Activated B cell treated with CpG ODN at 0.5 μM for 24 hours (primary cell): Measurements from ENCODE around the gene KLHL29. TPM values are rescaled to one million over a fixed set of nuclear protein-coding genes. Genes with fewer than 3 reads are reported as not detected.

Source experiments
- ATAC-seq: fragments of 200-7000 bp; cut with Tn5 transposase; one replicate; pipeline ENCODE4 v1.10.0; 2021; ENCODE audit warnings: low read depth, mild to moderate bottlenecking, moderate library complexity
- CTCF ChIA-PET: fragments of 350-600 bp; sonication (Branson Sonifier 250); formaldehyde crosslinking; loops from one replicate; lab custom pipeline; 2021; ENCODE audit warnings: antibody characterized with exemption; lab: Charles Lee
- POLR2A ChIA-PET: fragments of 350-600 bp; sonication (Branson Sonifier 250); formaldehyde crosslinking; loops from one replicate; lab custom pipeline; 2021; ENCODE audit warnings: antibody characterized with exemption; lab: Charles Lee
- DNase-seq: peaks from one replicate; pipeline ENCODE4 v3.0.0; 2022
- H3K27ac Mint-ChIP-seq: one replicate; pipeline ENCODE4 v1.8.0; 2020; ENCODE audit warnings: mixed read lengths
- H3K27me3 Mint-ChIP-seq: one replicate; pipeline ENCODE4 v1.8.0; 2021; ENCODE audit warnings: mixed read lengths
- H3K36me3 Mint-ChIP-seq: one replicate; pipeline ENCODE4 v1.8.0; 2021; ENCODE audit warnings: low read depth, mixed read lengths
- H3K4me1 Mint-ChIP-seq: one replicate; pipeline ENCODE4 v1.8.0; 2021; ENCODE audit warnings: mixed read lengths
- H3K4me3 Mint-ChIP-seq: one replicate; pipeline ENCODE4 v1.8.0; 2020; ENCODE audit warnings: mild to moderate bottlenecking, mixed read lengths
- H3K9me3 Mint-ChIP-seq: one replicate; pipeline ENCODE4 v1.8.0; 2020; ENCODE audit warnings: mixed read lengths
- intact Hi-C: fragments of 100-400 bp; cut with micrococcal nuclease; formaldehyde crosslinking; loops from one replicate; pipeline ENCODE4 v1.15.1; 2024
- total RNA-seq: library from RNA; stranded (reverse); gene quantifications from 2 replicates; pipeline ENCODE4 v1.2.3, GENCODE V29; 2022
- TF ChIP-seq, protein P1 (sequence below): fragments of 200-600 bp; IDR thresholded peaks from one replicate; pipeline ENCODE4 v1.8.0; 2022; ENCODE audit warnings: antibody characterized with exemption, mild to moderate bottlenecking

KLHL29 gene
- total RNA-seq, 1 donor from 2014 or later, result 2.5 TPM

DNA sequence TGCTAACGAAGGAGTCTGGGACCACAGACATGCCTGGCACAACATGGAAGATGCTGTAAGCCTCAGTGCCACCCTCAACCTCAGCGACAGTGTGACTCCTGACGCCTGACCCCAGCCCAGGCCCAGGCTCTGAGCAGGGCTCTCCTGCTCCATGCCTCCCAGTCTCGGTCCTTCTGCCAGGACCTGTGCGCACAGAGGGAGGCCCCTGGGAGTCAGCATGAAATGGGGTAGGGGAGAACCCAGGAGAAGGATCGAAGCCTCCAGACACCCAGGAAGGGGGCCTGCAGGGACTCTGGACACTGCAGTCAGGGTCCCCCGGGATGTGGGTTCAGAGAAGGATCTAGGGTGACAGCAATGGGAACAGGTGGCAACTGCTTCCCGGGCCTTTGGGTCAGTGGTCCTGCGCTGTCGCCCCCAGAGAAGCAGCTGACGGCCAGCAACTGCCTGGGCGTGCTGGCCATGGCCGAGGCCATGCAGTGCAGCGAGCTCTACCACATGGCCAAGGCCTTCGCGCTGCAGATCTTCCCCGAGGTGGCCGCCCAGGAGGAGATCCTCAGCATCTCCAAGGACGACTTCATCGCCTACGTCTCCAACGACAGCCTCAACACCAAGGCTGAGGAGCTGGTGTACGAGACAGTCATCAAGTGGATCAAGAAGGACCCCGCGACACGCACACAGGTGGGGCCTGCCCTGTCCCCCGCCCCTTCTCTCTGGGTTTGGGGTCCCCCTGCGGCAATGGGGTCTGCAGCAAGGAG is 308.0 kb downstream of the KLHL29 start:
- Mint-ChIP-seq H3K27ac (no peak overlapping the region), H3K36me3 (peaks cover 21% of the 10 kb centered on the region), H3K27me3 (no peaks in the 10 kb centered on the region), H3K4me3 (no peak overlapping the region), H3K4me1 (no peaks in the 10 kb centered on the region), H3K9me3 (no peaks in the 10 kb centered on the region)
- CTCF ChIA-PET, result no interaction called here
- intact Hi-C loops, result no loop called here
- POLR2A ChIA-PET, result no interaction called here
- TF ChIP-seq, protein P1, sequence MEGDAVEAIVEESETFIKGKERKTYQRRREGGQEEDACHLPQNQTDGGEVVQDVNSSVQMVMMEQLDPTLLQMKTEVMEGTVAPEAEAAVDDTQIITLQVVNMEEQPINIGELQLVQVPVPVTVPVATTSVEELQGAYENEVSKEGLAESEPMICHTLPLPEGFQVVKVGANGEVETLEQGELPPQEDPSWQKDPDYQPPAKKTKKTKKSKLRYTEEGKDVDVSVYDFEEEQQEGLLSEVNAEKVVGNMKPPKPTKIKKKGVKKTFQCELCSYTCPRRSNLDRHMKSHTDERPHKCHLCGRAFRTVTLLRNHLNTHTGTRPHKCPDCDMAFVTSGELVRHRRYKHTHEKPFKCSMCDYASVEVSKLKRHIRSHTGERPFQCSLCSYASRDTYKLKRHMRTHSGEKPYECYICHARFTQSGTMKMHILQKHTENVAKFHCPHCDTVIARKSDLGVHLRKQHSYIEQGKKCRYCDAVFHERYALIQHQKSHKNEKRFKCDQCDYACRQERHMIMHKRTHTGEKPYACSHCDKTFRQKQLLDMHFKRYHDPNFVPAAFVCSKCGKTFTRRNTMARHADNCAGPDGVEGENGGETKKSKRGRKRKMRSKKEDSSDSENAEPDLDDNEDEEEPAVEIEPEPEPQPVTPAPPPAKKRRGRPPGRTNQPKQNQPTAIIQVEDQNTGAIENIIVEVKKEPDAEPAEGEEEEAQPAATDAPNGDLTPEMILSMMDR, result no peak
- DNase-seq (no peak), ATAC-seq (no peak)

DNA sequence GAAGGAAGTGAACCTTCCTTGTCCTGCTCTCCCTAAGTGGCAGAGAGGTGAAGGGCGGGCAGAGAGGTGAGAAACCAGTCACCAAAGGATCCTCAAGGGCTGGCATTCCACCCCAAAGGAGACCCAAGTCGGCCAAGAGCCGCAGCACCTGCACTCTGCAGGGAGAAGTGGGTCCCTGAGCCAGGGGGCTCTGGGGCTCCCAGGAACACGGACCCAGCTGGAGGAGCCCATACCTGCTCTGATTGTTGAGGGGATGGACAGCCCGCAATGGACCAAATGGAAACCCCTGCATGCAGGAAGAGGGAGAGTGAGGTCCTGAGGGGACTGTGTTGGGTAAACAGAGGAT is 308.6 kb downstream of the KLHL29 start:
- intact Hi-C loops, result no loop called here
- ATAC-seq (no peak), DNase-seq (no peak)
- CTCF ChIA-PET, result no interaction called here
- Mint-ChIP-seq H3K9me3 (no peaks in the 10 kb centered on the region), H3K27me3 (no peaks in the 10 kb centered on the region), H3K27ac (no peak overlapping the region), H3K4me3 (no peak overlapping the region), H3K4me1 (no peaks in the 10 kb centered on the region), H3K36me3 (peaks cover 23% of the 10 kb centered on the region)
- TF ChIP-seq, protein P1, result no peak
- POLR2A ChIA-PET, result no interaction called here

DNA sequence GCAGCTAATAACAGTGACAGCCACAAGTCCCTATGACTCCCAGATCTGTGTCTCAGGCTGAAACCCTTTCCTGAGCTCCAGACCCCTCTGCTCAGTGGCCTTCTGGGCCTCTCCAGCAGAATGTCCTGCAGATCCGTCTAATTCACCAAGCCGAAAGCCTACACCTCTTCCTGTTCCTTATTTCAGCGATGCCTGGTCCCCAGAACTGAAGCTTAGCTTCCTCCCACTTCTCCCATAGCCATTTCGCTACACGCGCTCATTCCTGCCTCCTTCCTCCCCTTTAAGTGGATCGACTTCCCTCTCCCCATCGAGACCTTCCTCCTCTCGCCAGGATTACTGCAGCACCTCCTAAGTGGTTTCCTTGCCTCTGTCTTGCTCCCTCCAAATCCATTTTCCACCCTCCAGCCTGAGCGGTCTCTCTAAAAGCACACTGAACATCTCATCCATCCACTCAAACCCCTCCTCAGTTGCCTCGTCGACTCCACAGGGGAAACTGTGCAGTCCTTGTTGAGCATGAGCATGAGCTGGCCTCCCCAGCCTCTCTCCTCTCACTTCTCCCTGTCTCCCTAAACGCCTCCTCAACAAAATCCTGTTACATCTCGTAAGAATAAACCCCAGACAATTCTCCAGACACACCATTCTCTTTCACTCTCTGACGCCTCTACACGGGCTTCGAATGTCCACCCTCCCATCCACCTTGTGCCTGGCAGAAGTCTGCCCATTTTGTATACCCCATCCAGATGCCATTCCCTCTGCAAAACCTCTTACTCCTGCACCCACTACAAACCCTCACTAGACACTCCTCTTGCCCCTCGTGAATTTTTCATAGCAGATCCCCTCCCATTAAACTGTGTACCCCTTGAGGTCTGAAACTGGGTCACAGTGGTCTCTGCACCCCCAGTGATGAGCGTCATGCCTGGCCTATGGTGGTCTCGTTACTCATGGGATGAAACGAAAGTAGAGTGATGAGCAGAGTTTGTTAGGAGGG is 309.4 kb downstream of the KLHL29 start:
- Mint-ChIP-seq H3K27me3 (no peaks in the 10 kb centered on the region), H3K4me3 (no peak overlapping the region)
- intact Hi-C loops, result no loop called here

DNA sequence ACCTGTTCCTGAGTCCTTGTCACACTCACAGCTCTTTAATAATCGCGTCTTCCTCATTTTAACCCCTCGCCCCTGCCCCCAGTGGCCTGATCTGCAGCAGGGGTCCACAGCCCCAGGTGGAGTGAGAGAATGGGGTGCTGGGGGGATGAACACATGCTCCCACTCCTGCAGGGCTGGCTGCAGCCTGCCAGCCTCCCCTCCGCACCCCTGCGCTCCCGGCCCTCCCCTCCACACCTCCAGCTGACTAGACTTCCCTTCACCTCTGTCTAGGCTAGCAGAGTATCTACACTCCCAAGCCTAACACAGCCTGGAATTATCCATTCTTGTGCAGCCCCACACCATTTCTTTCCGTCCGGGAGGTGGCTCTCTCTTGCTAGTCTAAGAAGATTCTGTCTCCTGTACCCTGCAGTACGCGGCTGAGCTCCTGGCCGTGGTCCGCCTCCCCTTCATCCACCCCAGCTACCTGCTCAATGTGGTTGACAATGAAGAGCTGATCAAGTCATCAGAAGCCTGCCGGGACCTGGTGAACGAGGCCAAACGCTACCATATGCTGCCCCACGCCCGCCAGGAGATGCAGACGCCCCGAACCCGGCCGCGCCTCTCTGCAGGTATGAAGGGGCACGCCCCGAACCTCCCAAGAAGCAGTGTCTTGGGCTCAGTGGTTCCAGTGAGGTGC is 310.4 kb downstream of the KLHL29 start:
- DNase-seq, result no peak
- Mint-ChIP-seq H3K27me3 (no peaks in the 10 kb centered on the region), H3K9me3 (no peaks in the 10 kb centered on the region), H3K4me3 (no peak overlapping the region), H3K4me1 (no peaks in the 10 kb centered on the region), H3K27ac (no peak overlapping the region), H3K36me3 (peaks cover 29% of the 10 kb centered on the region)
- TF ChIP-seq, protein P1, result no peak
- ChIA-PET POLR2A (no interaction called here), CTCF (no interaction called here)
- intact Hi-C loops, result no loop called here
- ATAC-seq, result no peak

More for the DNA sequence above, 309.4 kb downstream of the KLHL29 start:
- Mint-ChIP-seq H3K9me3 (no peaks in the 10 kb centered on the region), H3K27ac (no peak overlapping the region), H3K36me3 (peaks cover 23% of the 10 kb centered on the region), H3K4me1 (no peaks in the 10 kb centered on the region)
- ATAC-seq, result no peak
- CTCF ChIA-PET, result no interaction called here
- TF ChIP-seq, protein P1, result no peak
- DNase-seq, result no peak
- POLR2A ChIA-PET, result no interaction called here
